ENCODE measurements around the gene CCNO. TPM values are rescaled to one million over a fixed set of nuclear protein-coding genes. Genes with fewer than 3 reads are reported as not detected.

Gene CCNO
- total RNA-seq, result under 1 TPM; 0.13 to 0.19 TPM

- POLR2A ChIA-PET, result no interaction called here
- CTCF ChIA-PET, result interaction anchor here (0.6 to 1.8 kb wide), 3 partner anchors 19 to 117 kb away, joined by 3 to 5 read pairs (median 3); no protein-coding TSS in a partner anchor
Measured at GRCh38 chr5:55232985-55233928, at the start of gene CCNO. Gene CCNO (minus strand): TSS chr5:55233608. CDS start chr5:55233523, 85 bp downstream.

GRCh38 chr5:55278778-55279177 lies 45.4 kb upstream of the CCNO start:
- CTCF ChIA-PET, result no interaction called here
- POLR2A ChIA-PET, result no interaction called here

- ChIA-PET CTCF (no interaction called here), POLR2A (no interaction called here)
Measured at GRCh38 chr5:55276771-55277170, 43.4 kb upstream of the CCNO start.

- ChIA-PET POLR2A (no interaction called here), CTCF (interaction anchor here (0.6 kb wide), 1 partner anchor 66 kb away, joined by 3 read pairs; no protein-coding TSS in a partner anchor)
Measured at GRCh38 chr5:55258339-55258738, 24.9 kb upstream of the CCNO start.

- ChIA-PET CTCF (no interaction called here), POLR2A (no interaction called here)
Measured at GRCh38 chr5:55254802-55255201, 21.4 kb upstream of the CCNO start.

- ChIA-PET CTCF (no interaction called here), POLR2A (no interaction called here)
Measured at GRCh38 chr5:55250064-55250463, 16.7 kb upstream of the CCNO start.

GRCh38 chr5:55241746-55242145 lies 8.3 kb upstream of the CCNO start:
- ChIA-PET CTCF (interaction anchor here (0.7 kb wide), 1 partner anchor 673 kb away, joined by 3 read pairs; no protein-coding TSS in a partner anchor), POLR2A (no interaction called here)

GRCh38 chr5:55236800-55237199 lies 3.4 kb upstream of the CCNO start:
- POLR2A ChIA-PET, result interaction anchor here (0.6 kb wide), 1 partner anchor 1999 kb away, joined by 3 read pairs; no protein-coding TSS in a partner anchor
- CTCF ChIA-PET, result no interaction called here

GRCh38 chr5:55234121-55234700 lies 803 bp upstream of the CCNO start:
- POLR2A ChIA-PET, result no interaction called here
- CTCF ChIA-PET, result interaction anchor here (0.6 to 1.8 kb wide), 4 partner anchors 19 to 116 kb away, joined by 3 to 5 read pairs (median 3); no protein-coding TSS in a partner anchor

- ChIA-PET CTCF (no interaction called here), POLR2A (no interaction called here)
Measured at GRCh38 chr5:55232271-55232984, 980 bp downstream of the CCNO start.

GRCh38 chr5:55231919-55232270 lies 1.5 kb downstream of the CCNO start:
- CTCF ChIA-PET, result interaction anchor here (1.1 kb wide), 1 partner anchor 56 kb away, joined by 4 read pairs; no protein-coding TSS in a partner anchor
- POLR2A ChIA-PET, result no interaction called here

GRCh38 chr5:55231029-55231918 lies 2.1 kb downstream of the CCNO start:
- POLR2A ChIA-PET, result interaction anchor here (0.6 kb wide), 1 partner anchor 127 kb away, joined by 3 read pairs; no protein-coding TSS in a partner anchor

GRCh38 chr5:55230086-55230629 lies 3.2 kb downstream of the CCNO start:
- ChIA-PET POLR2A (no interaction called here), CTCF (no interaction called here)

More at GRCh38 chr5:55231029-55231918, 2.1 kb downstream of the CCNO start:
- CTCF ChIA-PET, result interaction anchor here (0.6 to 1.1 kb wide), 4 partner anchors 47 to 69 kb away, joined by 3 to 4 read pairs (median 4); no protein-coding TSS in a partner anchor

- POLR2A ChIA-PET, result no interaction called here
- CTCF ChIA-PET, result interaction anchor here (0.5 to 1.2 kb wide), 2 partner anchors 325 to 904 kb away, joined by 3 read pairs; no protein-coding TSS in a partner anchor
Measured at GRCh38 chr5:55227664-55228430, 5.6 kb downstream of the CCNO start.

- POLR2A ChIA-PET, result no interaction called here
- CTCF ChIA-PET, result interaction anchor here (0.5 to 1.2 kb wide), 3 partner anchors 75 to 905 kb away, joined by 3 to 7 read pairs (median 3); no protein-coding TSS in a partner anchor
Measured at GRCh38 chr5:55226934-55227663, 6.3 kb downstream of the CCNO start, which contains the start of gene MCIDAS. Gene MCIDAS (minus strand): TSS chr5:55227315. CDS start chr5:55227138, 177 bp downstream.

GRCh38 chr5:55226027-55226933 lies 7.1 kb downstream of the CCNO start:
- ChIA-PET POLR2A (no interaction called here), CTCF (interaction anchor here (0.6 to 1.2 kb wide), 3 partner anchors 13 to 76 kb away, joined by 4 to 7 read pairs (median 4); no protein-coding TSS in a partner anchor)
